HG03571 (cell line): ENCODE results near the gene ITGAV.

Experiments used
- ATAC-seq: cut with Tn5 transposase; IDR thresholded peaks from one replicate; pipeline ENCODE4 v1.9.1; 2021; ENCODE audit not compliant: unreplicated experiment

ITGAV gene

DNA sequence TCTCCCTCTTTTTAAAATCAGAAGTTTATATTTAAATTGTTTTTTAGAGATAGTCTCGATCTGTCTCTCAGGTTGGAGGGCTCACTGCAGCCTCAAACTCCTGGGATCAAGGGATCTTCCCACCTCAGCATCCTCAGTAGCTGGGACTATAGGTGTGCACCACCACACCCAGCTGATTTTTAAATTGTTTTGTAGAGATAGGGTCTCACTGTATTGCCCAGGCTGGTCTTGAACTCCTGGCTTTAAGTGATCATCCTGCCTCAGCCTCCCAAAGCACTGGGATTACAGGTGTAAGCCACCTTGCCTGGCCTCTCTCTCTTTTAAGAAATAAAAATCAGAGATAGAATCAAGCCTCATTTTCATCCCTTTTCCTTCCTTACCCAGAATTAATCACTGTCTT is 126.1 kb downstream of the ITGAV start:
- no peak for ATAC-seq

- no peak for ATAC-seq
Observed at GRCh38 chr2:186716899-186717298, 127.0 kb downstream of the ITGAV start.

DNA sequence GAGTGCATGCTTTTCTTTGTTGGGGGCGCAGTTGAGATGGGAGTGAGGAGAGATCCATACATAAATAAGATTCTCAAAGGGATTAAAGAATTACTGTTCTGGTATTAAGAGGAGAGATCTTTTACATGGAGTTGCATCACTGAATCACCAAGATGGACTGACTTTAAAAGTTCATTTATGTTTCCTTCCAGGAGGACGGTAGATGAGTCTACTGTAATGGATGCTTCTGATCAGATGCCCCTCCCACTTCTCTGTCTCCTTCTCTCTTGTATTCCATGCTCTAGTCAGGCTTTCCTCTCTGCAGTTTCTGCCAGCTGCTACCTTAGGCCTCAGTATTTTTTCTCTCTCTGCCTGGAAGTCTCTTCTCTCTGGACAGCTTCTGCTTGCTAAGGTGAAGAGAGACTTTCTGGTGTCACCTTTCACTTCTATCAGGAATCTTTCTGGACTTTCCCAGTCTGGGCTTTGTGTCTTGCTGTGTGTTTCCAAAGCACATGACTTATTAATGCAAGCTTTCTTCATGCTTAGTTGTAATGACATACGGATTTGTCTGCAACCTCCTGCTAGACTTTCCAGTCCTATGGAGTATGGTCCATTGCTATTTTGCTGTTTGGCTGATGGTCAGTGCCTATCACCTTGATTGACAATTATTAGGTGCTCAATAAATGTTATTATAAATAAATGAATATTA is 127.6 kb downstream of the ITGAV start:
- ATAC-seq: no peak

- ATAC-seq: no peak
Observed at GRCh38 chr2:186718122-186718521, 128.3 kb downstream of the ITGAV start.

DNA sequence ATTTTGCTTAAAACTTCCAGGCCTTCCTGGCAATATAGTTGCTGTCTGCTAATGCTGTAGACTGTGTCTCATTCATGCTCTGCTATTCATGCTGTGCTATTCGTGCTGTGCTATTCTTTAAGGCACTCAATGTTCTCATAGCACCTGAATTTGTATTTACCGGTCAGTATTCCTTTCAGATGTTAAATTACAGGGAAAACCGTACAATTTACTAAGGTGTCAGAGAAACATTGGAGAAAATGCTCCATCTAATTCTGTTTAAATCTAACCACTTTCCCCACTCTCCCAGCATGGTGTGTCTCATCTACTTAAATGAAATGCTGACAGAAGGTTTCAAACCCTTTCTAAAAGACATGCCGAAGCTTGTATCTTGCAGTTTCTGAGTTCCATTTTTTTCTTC is 129.0 kb downstream of the ITGAV start:
- no peak for ATAC-seq

DNA sequence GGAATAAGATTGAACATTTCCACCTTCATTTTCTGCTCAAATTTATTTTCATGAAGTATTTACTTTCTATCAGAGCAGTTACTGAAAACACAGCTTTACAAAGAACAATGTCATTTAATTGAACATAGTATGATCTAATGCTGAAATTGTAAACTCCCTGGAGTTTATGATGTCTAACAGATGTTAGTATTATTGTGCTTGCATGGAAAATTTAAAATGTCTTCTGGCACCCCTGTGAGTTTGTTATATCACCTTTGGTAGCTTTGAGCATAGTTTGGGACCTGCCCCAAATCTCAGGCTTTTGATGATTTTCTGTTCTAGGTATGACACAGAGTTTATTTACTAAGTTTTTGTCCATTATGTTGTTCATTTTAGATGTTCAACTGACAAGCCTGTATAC is 132.1 kb downstream of the ITGAV start:
- ATAC-seq: no peak

- ATAC-seq: no peak
Observed at GRCh38 chr2:186724736-186725135, 134.9 kb downstream of the ITGAV start.

GRCh38 chr2:186725783-186726182 is 135.9 kb downstream of the ITGAV start:
- no peak for ATAC-seq

DNA sequence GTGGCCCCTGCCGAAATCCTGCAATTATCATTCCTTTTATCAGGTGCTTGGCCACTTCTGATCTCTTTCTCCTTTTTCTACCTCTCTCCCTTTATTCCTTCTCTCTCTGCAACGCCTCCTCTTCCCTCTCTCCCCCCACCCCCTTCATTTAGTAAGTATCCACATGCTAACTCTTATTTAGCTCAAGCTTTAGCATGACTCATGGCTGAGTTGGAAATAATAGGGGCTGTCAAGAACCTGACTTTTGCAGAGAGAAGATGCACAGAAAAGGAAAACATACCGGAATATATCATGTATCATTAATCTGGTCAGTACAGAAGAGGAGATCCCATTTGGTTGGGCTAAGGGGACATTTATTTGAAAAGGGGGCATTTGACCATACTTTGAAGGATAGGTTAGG is 137.1 kb downstream of the ITGAV start:
- no peak for ATAC-seq

DNA sequence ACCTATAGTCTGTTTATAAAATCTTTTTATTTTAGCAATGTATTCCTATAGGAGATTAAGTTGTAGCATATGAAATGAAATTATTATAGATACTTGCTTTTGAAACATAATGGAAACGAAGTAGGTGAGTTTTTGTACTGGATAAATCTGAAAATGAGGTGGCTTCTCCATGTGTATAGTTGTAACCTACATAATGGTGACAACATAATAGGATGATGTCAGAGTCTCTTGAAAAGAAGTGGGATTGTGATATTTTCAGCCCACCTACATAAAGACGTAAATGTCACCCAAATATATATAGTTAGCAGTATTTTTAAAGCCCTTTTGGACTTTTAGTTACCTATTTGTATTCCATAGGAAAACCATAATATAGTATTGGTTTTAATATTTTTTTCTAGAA is 138.8 kb downstream of the ITGAV start:
- ATAC-seq: no peak
